ENCODE results near the gene F8A1.
"Not testable (repeated sequence)": the region's sequence is repeated elsewhere in the genome, so short reads cannot be mapped to it uniquely, and the experiment has no call there.

Gene F8A1

GRCh38 chrX:154890990-154891639 lies 5.0 kb downstream of the F8A1 start:
- CTCF ChIA-PET, result no interaction called here
- POLR2A ChIA-PET, result no interaction called here
- H3K4me3 ChIP-seq (ENCODE audit: low read depth, low read length), result no peak overlapping the region
- no peak for DNase-seq (ENCODE audit: low read depth, low spot score)
- TF ChIP-seq CTCF (IDR thresholded peaks at IDR 0.05; ENCODE audit: insufficient read depth, low read length, missing control alignments), result no peak

GRCh38 chrX:154892296-154892695 lies 6.1 kb downstream of the F8A1 start:
- CTCF ChIA-PET, result no interaction called here
- POLR2A ChIA-PET, result no interaction called here
- no peak for TF ChIP-seq CTCF (IDR thresholded peaks at IDR 0.05; ENCODE audit: insufficient read depth, low read length, missing control alignments)
- no peak overlapping the region for H3K4me3 ChIP-seq (ENCODE audit: low read depth, low read length)
- DNase-seq (ENCODE audit: low read depth, low spot score), result no peak

GRCh38 chrX:154900323-154900722 lies 14.2 kb downstream of the F8A1 start:
- no peak overlapping the region for H3K4me3 ChIP-seq (ENCODE audit: low read depth, low read length)
- DNase-seq (ENCODE audit: low read depth, low spot score), result no peak
- TF ChIP-seq CTCF (IDR thresholded peaks at IDR 0.05; ENCODE audit: insufficient read depth, low read length, missing control alignments), result no peak
- CTCF ChIA-PET, result interaction anchor here (1.4 kb wide), 1 partner anchor 17 kb away, joined by 3 read pairs; no protein-coding TSS in a partner anchor
- POLR2A ChIA-PET, result no interaction called here

- no peak for TF ChIP-seq CTCF (IDR thresholded peaks at IDR 0.05; ENCODE audit: insufficient read depth, low read length, missing control alignments)
- no peak for DNase-seq (ENCODE audit: low read depth, low spot score)
- POLR2A ChIA-PET, result no interaction called here
- H3K4me3 ChIP-seq (ENCODE audit: low read depth, low read length), result no peak overlapping the region
- CTCF ChIA-PET, result no interaction called here
Observed at GRCh38 chrX:154902408-154902807, 16.3 kb downstream of the F8A1 start.

GRCh38 chrX:154908821-154909220 lies 22.7 kb downstream of the F8A1 start:
- TF ChIP-seq CTCF (IDR thresholded peaks at IDR 0.05; ENCODE audit: insufficient read depth, low read length, missing control alignments), result no peak
- ChIA-PET CTCF (interaction anchor here (3.6 kb wide), 1 partner anchor 9 kb away, joined by 24 read pairs; no protein-coding TSS in a partner anchor), POLR2A (no interaction called here)
- H3K4me3 ChIP-seq (ENCODE audit: low read depth, low read length), result no peak overlapping the region
- no peak for DNase-seq (ENCODE audit: low read depth, low spot score)

GRCh38 chrX:154910048-154910447 lies 23.9 kb downstream of the F8A1 start:
- CTCF ChIA-PET, result interaction anchor here (3.6 kb wide), 1 partner anchor 8 kb away, joined by 24 read pairs; no protein-coding TSS in a partner anchor
- H3K4me3 ChIP-seq (ENCODE audit: low read depth, low read length); DNase-seq (ENCODE audit: low read depth, low spot score); POLR2A ChIA-PET: not testable (repeated sequence)

GRCh38 chrX:154910528-154910927 lies 24.4 kb downstream of the F8A1 start:
- H3K4me3 ChIP-seq (ENCODE audit: low read depth, low read length); DNase-seq (ENCODE audit: low read depth, low spot score); POLR2A ChIA-PET; CTCF ChIA-PET: not testable (repeated sequence)

All from AG04449 (cell line).